Stimulated activated CD4-positive, alpha-beta T cell treated with anti-CD3 and anti-CD28 coated beads, TNF-alpha, amount 100 ng/mL, for 4 hours (primary cell): ENCODE data around the gene UBE2D4.

Source experiments
- DNase-seq, 3 experiments: peaks; one replicate each; pipeline ENCODE4 v3.0.0-alpha.2; 2020; ENCODE audit warnings: low read depth in 3 of 3

UBE2D4 gene

DNA sequence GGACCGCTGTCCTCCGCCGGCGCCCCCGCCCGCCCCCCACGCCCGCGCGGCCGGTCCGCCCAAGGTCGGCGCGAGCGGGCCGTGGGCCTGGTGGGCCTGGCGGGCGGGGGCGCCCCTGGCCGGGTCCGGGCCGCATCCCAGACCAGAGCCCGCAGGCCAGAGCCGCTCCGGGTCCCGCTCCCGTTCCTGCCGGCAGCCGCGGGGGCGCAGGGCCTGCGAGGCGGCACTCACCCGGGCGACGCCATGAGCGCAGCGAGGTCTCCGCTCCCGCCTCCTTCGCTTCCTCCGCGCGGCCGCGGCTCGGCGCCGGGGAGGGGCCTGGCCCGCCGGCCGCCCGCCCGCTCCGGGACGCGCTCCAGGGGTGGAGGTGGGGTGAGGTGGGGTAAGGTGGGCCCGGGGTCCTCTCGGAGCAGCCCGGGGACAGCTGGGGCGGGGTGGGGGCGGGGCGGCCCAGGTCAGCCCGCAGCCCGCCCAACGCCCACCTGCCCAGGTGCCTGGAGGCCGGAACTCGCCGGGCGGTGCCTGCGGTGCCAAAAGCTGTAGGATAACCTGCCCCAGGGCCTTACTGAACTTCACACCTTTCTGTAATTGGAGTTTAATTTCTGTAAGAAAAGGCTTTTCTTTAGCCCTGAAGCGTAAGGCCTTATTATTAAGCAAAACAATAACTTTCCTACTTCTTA is 19.8 kb upstream of the UBE2D4 start, which contains the start of gene URGCP:
TSS of gene URGCP (minus strand) at position 266 of the 680 bp plus-strand sequence. CDS start at position 245, 21 bp downstream.
- peak; percentile 13 to 44 (median 36) for DNase-seq

DNA sequence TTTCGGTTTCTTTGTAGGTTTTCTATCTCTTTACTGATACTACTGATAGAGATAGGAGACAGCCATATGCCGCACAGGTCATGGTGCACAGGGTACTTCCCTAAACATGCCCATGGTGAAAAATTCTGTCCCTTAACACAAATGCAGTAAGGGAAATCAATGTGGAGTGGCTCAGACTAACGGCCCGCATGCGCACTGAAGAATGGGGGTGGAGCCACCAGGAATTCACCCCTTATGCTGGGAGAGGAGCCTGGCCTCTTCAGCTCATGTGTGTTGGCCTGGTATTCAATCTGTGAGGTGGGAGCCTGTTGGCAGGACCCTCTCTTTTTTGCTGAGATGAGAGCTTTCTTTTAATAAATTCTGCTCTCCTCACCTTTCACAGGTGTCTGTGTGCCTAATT is 11.4 kb upstream of the UBE2D4 start:
- DNase-seq = no peak

DNA sequence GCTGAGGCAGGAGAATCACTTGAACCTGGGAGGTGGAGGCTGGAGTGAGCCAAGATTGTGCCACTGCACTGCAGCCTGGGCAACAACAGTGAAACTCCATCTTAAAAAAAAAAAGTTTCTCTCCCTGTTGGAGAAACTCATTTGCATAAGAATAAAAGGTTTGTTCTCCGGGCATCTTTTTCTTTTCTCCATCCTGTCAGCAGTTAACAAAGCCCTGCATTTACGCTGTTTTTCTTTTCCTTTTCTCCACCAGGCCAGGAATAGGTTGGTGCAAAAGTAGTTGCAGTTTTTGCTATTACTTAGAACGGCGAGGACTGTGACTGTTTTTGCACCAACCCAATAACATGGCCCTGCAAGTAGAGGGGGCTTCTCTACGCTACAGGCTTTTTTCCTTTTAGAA is 10.3 kb upstream of the UBE2D4 start:
- no peak for DNase-seq

DNA sequence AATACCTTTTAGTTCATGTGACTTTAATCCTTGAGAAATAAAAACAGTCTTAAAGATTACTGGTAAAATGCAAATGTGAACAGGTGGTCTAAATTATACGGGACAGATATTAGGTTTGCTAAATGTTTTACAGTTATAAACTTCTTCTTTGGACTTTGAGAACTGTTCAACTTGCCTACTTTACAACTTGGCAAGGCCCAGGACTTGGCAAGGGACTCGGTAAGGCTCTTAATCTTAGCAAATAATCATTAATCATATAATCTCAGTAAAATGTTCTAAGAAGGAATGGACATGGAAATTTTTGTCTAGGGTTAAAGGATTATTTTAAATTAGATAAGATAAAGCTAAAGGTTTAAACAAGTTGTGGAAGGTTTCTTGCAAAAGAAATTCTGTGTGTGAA is 4.8 kb upstream of the UBE2D4 start:
- no peak for DNase-seq

DNA sequence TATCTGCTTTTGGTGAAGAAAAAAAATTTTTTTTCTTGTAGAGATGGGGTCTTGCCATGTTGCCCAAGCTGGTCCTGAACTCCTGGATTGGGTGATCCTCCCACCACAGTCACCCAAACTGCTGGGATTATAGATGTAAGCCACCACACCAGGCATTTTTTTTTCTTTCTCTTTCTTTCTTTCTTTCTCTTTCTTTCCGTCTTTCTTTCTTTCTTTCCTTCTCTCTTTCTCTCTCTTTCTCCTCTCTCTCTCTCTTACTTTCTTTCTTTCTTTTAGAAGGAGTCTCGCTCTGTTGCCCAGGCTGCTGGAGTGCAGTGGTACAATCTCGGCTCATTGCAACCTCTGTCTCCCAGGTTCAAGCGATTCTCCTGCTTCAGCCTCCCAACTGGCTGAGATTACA is 3.5 kb upstream of the UBE2D4 start:
- no peak for DNase-seq

DNA sequence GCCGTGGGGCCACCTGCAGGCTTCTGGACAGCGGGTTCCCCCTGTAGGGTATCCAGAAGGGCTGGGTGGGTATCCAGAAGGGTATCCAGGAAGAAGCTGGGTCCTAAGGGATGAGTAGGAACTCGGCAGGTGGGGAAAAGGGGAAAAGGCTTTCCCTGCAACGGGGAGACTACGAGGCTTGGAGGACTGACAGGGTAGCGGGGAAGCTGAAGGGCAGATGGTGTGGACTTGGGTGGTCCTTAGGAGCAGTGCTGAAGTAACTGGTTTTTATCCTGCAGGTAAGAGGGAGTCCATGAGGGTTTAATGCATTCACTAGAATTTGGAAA is 525 bp downstream of the UBE2D4 start:
- no peak for DNase-seq

DNA sequence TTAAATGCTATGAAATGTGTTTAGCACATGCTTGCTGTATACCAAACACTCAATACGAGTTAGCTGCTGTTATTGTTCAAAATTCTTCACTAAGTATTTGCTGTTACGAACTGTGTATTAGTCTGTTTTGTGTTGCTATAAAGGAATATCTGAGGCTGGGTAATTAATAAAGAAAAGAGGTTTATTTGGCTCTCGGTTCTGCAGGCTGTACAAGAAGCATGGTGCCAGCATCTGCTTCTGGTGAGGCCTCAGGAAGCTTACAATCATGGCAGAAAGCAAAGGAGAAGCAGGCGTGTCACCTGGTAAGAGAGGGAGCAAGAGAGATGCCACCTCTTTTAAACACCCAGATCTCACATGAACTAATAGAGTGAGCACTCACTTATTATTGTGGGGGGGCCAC is 1.6 kb downstream of the UBE2D4 start:
- DNase-seq = no peak

DNA sequence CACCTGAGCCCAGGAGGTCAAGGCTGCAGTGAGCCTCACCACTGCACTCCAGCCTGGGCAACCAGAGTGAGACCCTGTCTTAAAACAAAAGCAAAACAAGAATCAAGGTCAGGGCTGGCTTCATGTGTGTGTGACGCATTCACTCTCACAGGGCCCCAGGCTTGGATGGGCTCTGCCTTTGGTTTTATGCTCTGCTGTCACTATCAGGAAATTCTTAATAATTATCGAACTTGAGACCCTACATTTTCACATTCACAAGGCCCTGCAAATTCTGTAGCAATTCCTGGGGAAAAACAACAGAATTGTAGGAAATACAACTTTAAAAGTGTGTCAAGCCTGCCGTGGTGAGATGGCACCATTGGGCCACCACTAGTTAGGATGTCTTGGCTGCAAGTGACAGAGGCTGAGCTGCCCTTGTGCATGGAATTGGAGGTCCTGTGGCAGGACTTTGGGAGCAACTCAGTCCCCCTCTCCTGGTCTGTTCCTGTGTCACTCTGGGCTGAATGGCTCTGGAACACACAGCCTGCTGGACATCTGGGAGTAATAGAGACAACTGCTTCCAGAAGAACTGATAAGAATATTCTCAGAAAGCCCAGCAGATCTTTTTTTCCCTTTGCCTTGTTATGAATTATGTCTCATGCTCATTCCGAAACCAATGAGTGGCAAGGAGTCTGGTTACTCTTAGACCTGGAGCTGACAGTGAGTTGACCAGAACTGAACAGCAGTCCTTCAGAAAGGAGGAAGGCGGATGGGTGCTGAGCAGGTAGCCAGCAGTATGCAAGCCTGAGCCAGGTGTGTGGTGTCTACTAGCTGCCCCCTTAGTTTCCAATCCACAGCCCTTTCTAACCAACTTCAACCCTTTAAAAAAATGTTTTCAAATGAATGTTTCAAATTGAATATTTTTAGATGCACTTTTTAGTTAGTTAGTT is 3.6 kb downstream of the UBE2D4 start:
- no peak for DNase-seq

DNA sequence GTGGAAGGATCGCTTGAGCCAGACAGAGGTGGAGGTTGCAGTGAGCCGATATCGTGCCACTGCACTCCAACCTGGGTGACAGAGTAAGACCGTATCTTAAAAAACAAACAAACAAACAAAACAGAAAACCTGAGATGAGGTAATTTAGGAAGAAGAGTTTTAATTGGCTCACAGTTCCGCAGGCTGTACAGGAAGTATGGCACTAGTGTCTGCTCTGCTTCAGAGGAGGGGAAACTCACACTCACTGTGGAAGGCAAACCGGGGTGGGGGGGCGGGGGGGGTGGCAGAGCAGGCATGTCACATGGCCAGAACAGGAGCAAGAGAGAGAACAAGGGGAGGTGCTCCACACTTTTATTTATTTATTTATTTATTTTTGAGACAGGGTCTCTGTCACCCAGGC is 5.1 kb downstream of the UBE2D4 start:
- DNase-seq = peak in 1 of 3 experiments; percentile 14

DNA sequence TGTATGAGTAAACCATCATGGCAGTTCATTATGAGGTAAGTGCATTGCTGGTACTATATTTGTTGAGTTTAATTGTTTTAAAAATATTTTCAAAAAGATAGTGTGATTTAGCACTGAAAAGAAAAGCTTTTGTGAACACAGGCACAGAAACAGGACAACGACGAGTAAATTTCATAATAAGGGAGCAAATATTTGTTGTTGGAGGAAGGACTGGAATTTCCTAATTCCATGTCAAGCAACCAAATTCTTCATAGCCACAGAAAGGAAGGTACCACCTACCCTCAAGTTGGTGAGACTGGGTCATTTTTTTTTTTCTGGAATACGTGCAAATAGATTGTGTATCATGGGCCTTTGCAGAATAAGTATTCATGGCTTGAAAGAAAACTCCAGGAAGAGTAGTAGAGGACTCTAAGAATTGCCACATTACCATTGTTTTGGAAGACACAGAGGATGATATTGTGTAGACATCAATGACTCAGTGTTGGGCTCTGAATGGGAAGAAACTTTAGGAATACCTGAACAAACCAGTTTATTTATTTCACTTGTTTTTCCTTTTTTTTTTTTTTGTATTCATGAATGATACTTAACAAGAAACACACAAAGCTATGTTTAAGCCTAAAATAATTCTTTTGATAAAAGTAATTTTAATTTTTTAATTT is 7.8 kb downstream of the UBE2D4 start:
- no peak for DNase-seq

DNA sequence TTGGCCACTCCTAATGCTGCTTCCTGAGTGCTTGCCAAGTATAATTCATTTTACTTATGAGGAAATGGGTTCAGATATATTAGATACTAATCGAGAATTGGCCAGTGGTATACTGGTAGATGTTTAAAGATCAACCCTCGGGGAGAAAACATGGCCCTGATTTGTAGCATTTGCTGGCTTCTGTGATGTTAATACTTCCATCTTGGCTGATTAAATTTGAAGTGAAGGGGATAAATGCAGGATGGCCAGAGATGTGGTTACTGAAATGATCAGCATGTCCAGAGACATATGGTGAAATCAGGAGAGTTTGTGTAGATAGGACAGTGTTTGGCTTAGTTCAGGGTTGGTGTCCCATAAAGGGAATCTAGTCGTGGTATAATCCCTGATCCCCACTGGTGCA is 11.2 kb downstream of the UBE2D4 start:
- DNase-seq = no peak

DNA sequence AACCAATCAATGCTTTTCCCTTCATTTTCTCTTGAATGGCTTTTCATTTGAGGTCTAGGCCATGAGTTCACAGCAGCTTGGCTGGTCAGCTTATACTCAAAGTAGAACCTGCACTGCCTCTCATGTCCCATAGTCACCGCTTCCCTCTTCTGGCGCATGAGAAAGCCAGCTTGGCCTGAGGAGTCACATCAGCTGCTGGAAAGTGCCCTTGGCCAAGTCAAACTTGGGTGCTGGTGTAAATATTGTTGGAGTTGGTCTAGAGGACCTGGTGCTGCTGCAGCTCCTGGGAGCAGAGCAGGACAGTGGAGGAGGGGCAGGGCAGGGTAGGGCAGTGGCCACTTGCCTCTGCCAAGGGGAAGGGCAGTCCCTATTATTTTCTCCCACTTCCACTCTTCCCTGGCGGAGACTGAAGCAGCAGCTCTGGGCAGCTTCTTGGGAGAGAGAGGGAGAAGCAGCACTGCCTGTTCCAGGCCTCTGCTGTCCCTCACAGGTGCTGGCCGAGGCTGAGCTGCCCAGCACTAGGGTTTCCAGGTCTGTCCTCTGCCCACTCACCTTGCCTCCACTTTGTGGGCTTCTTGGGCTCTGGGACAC is 12.8 kb downstream of the UBE2D4 start:
- DNase-seq = no peak

DNA sequence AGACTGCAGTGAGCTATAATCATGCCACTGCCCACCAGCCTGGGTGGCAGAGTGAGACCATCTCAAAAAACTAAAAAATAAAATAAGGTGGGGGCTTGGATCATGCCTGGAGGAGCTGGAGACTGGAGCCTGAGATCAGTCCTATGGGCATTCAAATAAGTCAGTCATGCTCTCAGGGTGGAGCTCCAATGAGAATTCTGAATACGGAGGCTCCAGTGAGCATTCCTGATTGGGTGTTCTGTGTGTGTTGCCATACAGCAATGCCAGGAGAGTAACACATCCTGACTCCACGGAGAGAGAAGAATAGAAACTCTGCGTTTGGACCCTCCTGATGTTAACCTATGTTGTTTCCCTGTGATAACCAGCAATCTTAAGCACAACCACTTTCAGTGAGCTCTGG is 16.0 kb downstream of the UBE2D4 start:
- no peak for DNase-seq

DNA sequence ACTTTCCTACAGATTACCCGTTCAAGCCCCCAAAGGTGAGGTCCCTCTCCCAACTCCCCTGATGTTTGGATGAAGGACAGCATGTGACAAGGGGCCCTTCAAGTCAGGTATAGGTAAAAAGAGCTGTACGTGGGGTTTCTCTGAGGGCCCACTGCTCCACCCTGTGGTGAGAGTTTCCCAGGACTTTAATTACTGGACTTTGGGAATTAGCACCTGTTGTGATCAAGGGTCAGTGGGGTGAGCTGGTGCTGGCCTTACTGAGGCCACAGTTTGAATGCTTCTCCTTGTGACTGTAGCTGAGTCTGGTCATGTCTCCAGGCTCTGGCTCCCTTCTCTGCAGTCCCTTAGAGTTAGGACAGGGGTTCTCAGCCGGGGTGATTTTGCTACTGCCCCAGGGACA is 16.8 kb downstream of the UBE2D4 start:
- no peak for DNase-seq

DNA sequence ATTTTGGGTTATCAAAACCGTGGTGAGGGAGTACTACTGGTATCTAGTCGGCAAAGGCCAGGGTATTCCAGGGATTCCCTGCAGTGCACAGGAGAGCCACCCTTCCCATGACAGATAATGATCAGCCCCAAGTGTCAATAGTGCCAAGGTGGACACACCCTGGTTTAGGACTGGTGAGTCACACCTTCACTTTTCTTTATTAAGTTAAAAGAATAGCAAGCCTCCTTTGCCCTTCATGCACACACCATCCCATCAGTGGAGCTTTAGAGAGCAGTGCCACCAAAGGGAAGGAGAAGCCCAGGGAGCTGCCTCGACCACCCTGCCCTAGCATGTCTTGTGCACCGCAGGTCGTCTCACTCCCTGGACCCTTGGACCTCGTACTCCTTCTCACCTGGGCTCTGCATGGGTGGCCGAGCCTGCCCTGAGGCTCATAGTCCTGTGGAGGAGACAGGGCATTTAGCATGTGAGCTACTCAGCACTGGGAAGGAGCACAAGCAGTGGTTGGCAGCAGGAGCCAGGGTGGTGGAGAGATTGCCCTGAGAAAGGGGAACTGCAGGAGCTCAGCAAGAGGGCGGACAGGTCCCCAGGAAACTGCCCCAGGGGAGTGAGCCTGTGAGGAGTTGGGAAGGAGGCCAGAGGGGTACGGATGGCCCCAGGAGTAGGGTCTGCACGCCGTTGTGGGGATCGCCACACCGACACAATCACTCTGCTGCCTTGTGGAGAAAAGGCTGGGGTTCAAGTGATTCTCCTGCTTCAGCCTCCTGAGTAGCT is 17.4 kb downstream of the UBE2D4 start:
- no peak for DNase-seq

DNA sequence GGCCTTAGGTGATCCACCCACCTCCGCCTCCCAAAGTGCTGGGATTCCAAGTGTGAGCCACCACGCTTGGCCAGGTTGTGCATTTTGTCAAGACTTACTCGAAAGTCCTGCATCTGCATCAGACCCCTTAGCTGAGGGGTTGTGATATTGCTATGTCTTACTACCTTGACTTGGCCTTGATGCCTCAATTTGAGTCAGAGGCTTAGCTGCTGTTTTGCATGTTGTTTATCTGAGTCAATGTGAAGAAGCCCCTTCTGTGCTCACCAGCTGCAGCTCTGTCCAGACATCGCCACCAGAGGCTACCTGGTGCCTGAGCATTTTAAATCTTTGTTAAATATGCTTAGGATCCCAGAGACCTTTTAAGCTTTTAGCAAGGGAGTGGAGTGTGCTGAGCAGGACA is 18.1 kb downstream of the UBE2D4 start:
- DNase-seq = no peak

DNA sequence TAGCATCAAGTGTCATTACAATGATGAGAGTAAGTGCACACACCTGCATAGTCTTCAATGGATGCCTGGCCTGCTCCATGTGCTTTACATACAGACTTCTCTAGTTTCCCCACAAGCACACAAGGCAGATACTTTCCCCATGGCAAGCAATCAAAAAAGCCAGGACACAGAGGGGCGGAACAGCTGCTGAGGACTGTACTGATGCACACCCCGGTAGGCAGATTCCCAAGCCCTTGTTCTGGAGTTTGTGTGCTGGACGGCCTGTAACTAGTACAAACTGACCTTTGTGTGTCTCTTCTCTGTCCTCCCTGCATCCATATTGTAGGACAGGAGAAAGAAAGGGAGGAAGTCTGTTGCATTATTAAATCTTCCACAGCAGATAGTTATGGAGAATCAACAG is 25.8 kb downstream of the UBE2D4 start:
- no peak for DNase-seq

DNA sequence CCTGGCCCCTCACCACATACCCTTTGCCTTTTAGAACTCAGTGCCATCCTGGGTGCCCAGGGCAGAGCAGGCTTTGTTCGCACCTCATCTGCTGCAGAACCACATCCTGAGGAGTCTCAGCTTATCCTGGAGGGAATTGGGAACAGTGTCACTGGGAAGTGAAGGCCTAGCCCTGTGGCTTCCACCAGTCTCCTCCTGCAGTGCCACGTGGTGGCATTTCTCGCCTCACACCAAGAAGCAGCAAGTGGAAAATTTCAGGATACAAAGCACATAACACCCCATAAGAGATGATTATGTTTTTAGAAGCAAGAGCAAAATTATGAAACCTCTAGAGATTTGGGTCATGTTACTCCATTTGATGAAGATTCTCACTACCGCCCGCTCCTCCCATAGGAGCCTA is 26.8 kb downstream of the UBE2D4 start:
- DNase-seq = no peak

DNA sequence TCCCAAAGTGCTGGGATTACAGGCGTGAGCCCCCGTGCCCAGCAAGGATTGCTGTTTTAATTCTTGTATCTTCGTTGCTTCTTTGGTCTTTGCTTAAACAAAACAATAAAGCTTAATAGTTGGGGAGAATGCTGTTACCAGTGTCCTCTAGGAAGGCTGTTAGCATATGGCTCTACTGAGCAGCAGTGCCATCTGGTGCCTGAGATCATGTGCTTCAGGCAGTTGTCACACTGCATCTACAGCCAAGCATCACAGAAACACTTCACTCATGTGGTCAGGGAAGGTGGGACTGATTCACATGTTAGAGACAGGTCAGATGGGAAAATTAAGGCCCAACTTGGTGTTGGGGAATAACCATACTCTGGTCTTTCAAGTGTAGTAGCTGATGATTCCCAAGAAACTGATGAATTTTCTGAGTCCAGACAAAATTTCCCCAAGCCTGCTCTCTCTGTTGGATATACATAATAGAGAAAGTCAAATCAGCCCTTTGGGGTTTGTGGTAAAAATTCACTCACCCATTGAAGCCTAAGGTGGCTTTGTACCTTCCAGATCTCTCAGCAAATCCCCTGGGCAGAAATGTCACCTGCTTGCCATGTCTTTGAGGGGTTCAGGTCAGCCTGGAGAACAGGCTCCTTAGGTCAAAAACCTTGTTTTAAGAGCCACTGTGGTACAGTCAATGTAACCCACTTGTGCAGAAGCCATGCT is 28.4 kb downstream of the UBE2D4 start:
- no peak for DNase-seq

DNA sequence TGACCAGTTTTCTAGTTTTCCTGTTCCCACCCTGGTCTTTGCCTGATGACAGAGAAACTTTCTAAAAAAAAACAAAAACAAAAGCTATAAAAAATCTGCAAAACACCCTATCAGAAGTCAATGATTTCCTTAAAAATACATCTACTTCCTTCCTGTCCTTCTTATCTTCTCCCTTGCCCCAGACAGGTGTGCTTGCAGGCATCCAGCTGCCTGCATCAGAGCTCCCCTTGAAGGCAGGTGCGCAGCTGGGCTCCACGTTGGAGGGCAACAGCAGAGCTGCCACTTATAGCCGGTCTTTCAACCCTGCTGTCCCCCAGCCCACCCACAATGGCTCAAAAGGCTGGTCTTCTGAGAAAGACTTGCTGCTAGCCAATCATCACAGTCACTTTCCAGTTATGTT is 29.8 kb downstream of the UBE2D4 start:
- no peak for DNase-seq

DNA sequence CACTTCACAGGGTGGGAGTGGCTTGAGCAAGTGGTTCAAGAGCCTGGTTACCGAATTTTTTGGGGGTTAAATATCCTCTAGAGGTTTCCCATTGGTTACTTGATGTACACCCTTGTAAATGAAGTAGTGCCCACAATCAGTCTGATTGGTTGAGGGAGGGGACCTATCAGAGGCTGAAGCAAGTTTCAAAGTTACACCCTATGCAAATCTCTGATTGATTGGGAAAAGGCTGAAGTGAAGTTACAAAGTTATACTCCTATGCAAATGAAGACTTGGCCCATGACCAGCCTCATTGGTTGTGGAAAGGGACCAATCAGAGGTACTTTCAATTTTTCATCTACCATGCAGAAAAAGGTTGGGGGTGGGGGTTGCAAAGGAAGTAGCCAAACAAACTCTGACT is 34.7 kb downstream of the UBE2D4 start:
- DNase-seq = no peak
